MCF 10A (cell line): ENCODE data around the gene COL28A1. TPM values are rescaled to one million over a fixed set of nuclear protein-coding genes. Genes with fewer than 3 reads are reported as not detected.

ENCODE experiments used
- BruUV-seq: library from RNA; stranded (reverse); fragments of 400-500 nt; replicated peaks from 2 replicates; lab custom pipeline; 2021; lab: Mats Ljungman, UMichigan
- CTCF ChIA-PET: fragments of 300-600 bp; sonication (Branson Sonifier 250); formaldehyde crosslinking; extraction: SDS; loops from one replicate; lab custom pipeline; 2021; ENCODE audit warnings: antibody characterized with exemption, inconsistent platforms; lab: Yijun Ruan, JAX
- POLR2A ChIA-PET: fragments of 300-600, 350-650 bp; sonication (Branson Sonifier 250); formaldehyde crosslinking; extraction: SDS; loops from one replicate; lab custom pipeline; 2020; ENCODE audit warnings: antibody characterized with exemption, inconsistent platforms; lab: Yijun Ruan, JAX
- DNase-seq: peaks from one replicate; pipeline ENCODE4 v3.0.0-alpha.2; 2018; ENCODE audit not compliant: unreplicated experiment
- H3K27ac Mint-ChIP-seq: one replicate; pipeline ENCODE4 v1.8.0; 2022; ENCODE audit warnings: mild to moderate bottlenecking, low read depth, mixed read lengths; ENCODE audit not compliant: unreplicated experiment
- H3K27me3 Mint-ChIP-seq: one replicate; pipeline ENCODE4 v1.8.0; 2022; ENCODE audit warnings: mixed read lengths; ENCODE audit not compliant: insufficient read depth, unreplicated experiment
- H3K36me3 Mint-ChIP-seq: one replicate; pipeline ENCODE4 v1.8.0; 2022; ENCODE audit warnings: mild to moderate bottlenecking, moderate library complexity, mixed read lengths; ENCODE audit not compliant: insufficient read depth, unreplicated experiment
- H3K4me1 Mint-ChIP-seq: one replicate; pipeline ENCODE4 v1.8.0; 2022; ENCODE audit warnings: mixed read lengths; ENCODE audit not compliant: insufficient read depth, unreplicated experiment
- H3K4me3 Mint-ChIP-seq: one replicate; pipeline ENCODE4 v1.8.0; 2022; ENCODE audit warnings: mild to moderate bottlenecking, moderate library complexity, mixed read lengths; ENCODE audit not compliant: unreplicated experiment
- H3K9me3 Mint-ChIP-seq: one replicate; pipeline ENCODE4 v1.8.0; 2022; ENCODE audit warnings: mixed read lengths; ENCODE audit not compliant: unreplicated experiment
- CTCF ChIP-seq: fragments of 200-600 bp; IDR thresholded peaks from one replicate; pipeline ENCODE4 v1.8.0; 2022; ENCODE audit warnings: antibody characterized with exemption, mild to moderate bottlenecking; ENCODE audit not compliant: unreplicated experiment
- intact Hi-C: fragments of 100-400 bp; cut with micrococcal nuclease; formaldehyde crosslinking; loops from 2 replicates; pipeline ENCODE4 v1.14.1; 2022
- total RNA-seq: library from RNA; stranded (reverse); gene quantifications from 2 replicates; pipeline ENCODE4 v1.2.3, GENCODE V29; 2022

COL28A1 gene
- total RNA-seq, 1 experiment from 2014 or later: 0.96 TPM

GRCh38 chr7:7317850-7318249 is 217.8 kb downstream of the COL28A1 start:
- intact Hi-C loops: no loop called here
- Mint-ChIP-seq H3K36me3 (no peaks in the 10 kb centered on the region), H3K9me3 (no peaks in the 10 kb centered on the region), H3K4me1 (peaks cover 6% of the 10 kb centered on the region), H3K27me3 (no peaks in the 10 kb centered on the region), H3K4me3 (no peak overlapping the region), H3K27ac (no peak overlapping the region)
- POLR2A ChIA-PET: no interaction called here
- no TSS peak for BruUV-seq
- TF ChIP-seq CTCF: no peak
- CTCF ChIA-PET: no interaction called here
- no peak for DNase-seq

GRCh38 chr7:7315851-7316250 is 219.8 kb downstream of the COL28A1 start:
- Mint-ChIP-seq H3K4me3 (no peak overlapping the region), H3K9me3 (no peaks in the 10 kb centered on the region), H3K36me3 (no peaks in the 10 kb centered on the region), H3K27me3 (no peaks in the 10 kb centered on the region), H3K27ac (no peak overlapping the region), H3K4me1 (no peaks in the 10 kb centered on the region)
- CTCF ChIA-PET: interaction anchor here (1.0 kb wide), 1 partner anchor 53 kb away, joined by 3 read pairs; no protein-coding TSS in a partner anchor
- no peak for DNase-seq
- intact Hi-C loops: no loop called here
- POLR2A ChIA-PET: interaction anchor here (0.6 to 0.9 kb wide), 2 partner anchors 11 to 33 kb away, joined by 3 to 5 read pairs; no protein-coding TSS in a partner anchor
- BruUV-seq: no TSS peak
- no peak for TF ChIP-seq CTCF

GRCh38 chr7:7312323-7312722 is 223.3 kb downstream of the COL28A1 start:
- no peaks in the 10 kb centered on the region for H3K27me3 Mint-ChIP-seq
- no peak overlapping the region for H3K27ac Mint-ChIP-seq
- H3K9me3 Mint-ChIP-seq: no peaks in the 10 kb centered on the region
- intact Hi-C loops: no loop called here
- POLR2A ChIA-PET: no interaction called here
- TF ChIP-seq CTCF: no peak
- CTCF ChIA-PET: interaction anchor here (0.5 to 0.8 kb wide), 2 partner anchors 24 to 272 kb away, joined by 3 read pairs; no protein-coding TSS in a partner anchor
- no TSS peak for BruUV-seq
- H3K36me3 Mint-ChIP-seq: no peaks in the 10 kb centered on the region
- H3K4me1 Mint-ChIP-seq: no peaks in the 10 kb centered on the region
- no peak for DNase-seq
- H3K4me3 Mint-ChIP-seq: no peak overlapping the region

- H3K4me1 Mint-ChIP-seq: no peaks in the 10 kb centered on the region
- TF ChIP-seq CTCF: no peak
- no peaks in the 10 kb centered on the region for H3K27me3 Mint-ChIP-seq
- ChIA-PET POLR2A (no interaction called here), CTCF (no interaction called here)
- no TSS peak for BruUV-seq
- H3K27ac Mint-ChIP-seq: no peak overlapping the region
- no peak for DNase-seq
- no peaks in the 10 kb centered on the region for H3K9me3 Mint-ChIP-seq
- no peaks in the 10 kb centered on the region for H3K36me3 Mint-ChIP-seq
- no peak overlapping the region for H3K4me3 Mint-ChIP-seq
- intact Hi-C loops: no loop called here
These were observed 224.7 kb downstream of the COL28A1 start for GRCh38 chr7:7311001-7311400.
